Stomach (tissue), 4 donors: ENCODE data around the gene PDIK1L.

Experiments used
- EP300 ChIP-seq: sonication (generic); formaldehyde crosslinking; IDR thresholded peaks from one replicate; pipeline ENCODE4 v1.6.1; 2017; ENCODE audit warnings: antibody characterized with exemption
- POLR2AphosphoS5 ChIP-seq, 3 donors: sonication (generic); formaldehyde crosslinking; IDR thresholded peaks; one replicate each; pipeline ENCODE4 v1.6.1; 2016; ENCODE audit warnings: antibody characterized with exemption in 3 of 3
- TF ChIP-seq, protein P1 (sequence below), 7 experiments: fragments of 450-650 bp in 4 of 7; fragments of 200-600 bp in 3 of 7; sonication (generic) in 3 of 7; IDR thresholded peaks; one replicate each; pipeline ENCODE4 v1.5.1; 2016 to 2019; ENCODE audit warnings: antibody characterized with exemption in 7 of 7, control low read depth in 2 of 7, mild to moderate bottlenecking in 1 of 7

DNA sequence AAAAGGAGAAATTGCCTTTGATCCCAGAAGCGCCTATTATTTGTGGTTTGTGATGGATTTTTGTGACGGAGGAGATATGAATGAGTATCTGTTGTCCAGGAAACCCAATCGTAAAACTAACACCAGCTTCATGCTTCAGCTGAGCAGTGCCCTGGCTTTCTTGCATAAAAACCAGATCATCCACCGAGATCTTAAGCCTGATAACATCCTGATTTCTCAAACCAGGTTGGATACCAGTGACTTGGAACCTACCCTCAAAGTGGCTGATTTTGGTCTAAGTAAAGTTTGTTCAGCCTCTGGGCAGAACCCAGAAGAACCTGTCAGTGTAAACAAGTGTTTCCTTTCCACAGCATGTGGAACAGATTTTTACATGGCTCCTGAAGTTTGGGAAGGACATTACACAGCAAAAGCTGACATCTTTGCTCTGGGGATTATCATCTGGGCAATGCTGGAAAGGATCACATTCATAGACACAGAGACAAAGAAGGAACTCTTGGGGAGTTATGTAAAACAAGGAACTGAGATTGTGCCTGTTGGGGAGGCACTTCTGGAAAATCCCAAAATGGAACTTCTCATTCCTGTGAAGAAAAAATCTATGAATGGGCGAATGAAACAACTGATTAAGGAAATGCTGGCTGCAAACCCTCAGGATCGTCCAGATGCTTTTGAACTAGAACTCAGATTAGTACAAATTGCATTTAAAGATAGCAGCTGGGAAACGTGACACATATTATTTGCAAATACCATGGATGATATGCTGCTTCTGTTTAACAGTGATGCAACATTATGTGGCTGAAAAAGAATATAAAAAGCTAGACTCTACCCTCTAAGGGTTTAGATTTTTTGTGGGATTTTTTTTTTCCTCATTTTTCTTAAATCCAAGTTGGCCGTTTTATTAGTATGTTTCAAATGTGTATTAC, 10.5 kb downstream of the PDIK1L start:
- TF ChIP-seq POLR2AphosphoS5 (IDR thresholded peaks at IDR 0.05) = peak in 1 of 3 donors; percentile 11
- TF ChIP-seq, protein P1, sequence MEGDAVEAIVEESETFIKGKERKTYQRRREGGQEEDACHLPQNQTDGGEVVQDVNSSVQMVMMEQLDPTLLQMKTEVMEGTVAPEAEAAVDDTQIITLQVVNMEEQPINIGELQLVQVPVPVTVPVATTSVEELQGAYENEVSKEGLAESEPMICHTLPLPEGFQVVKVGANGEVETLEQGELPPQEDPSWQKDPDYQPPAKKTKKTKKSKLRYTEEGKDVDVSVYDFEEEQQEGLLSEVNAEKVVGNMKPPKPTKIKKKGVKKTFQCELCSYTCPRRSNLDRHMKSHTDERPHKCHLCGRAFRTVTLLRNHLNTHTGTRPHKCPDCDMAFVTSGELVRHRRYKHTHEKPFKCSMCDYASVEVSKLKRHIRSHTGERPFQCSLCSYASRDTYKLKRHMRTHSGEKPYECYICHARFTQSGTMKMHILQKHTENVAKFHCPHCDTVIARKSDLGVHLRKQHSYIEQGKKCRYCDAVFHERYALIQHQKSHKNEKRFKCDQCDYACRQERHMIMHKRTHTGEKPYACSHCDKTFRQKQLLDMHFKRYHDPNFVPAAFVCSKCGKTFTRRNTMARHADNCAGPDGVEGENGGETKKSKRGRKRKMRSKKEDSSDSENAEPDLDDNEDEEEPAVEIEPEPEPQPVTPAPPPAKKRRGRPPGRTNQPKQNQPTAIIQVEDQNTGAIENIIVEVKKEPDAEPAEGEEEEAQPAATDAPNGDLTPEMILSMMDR (IDR thresholded peaks at IDR 0.05) = no peak
- TF ChIP-seq EP300 = no peak
